Gastrocnemius medialis (tissue), 4 donors: ENCODE results near the gene SDK2.

ENCODE experiments used
- POLR2A ChIP-seq, 2 donors: fragments of 450-650 bp; IDR thresholded peaks; one replicate each; pipeline ENCODE4 v1.6.1; 2017; ENCODE audit warnings: antibody characterized with exemption in 2 of 2, mild to moderate bottlenecking in 2 of 2, moderate library complexity in 2 of 2
- TF ChIP-seq, protein P1 (sequence below), 5 experiments: fragments of 450-650 bp in 3 of 5; fragments of 200-600 bp in 2 of 5; sonication (generic) in 2 of 5; IDR thresholded peaks in 4 of 5; conservative IDR thresholded peaks in 1 of 5; 1 replicate in 4 of 5; 2 replicates in 1 of 5; pipeline ENCODE4 v1.5.1; 2016 to 2019; ENCODE audit warnings: antibody characterized with exemption in 5 of 5, mild to moderate bottlenecking in 3 of 5, moderate library complexity in 3 of 5

DNA sequence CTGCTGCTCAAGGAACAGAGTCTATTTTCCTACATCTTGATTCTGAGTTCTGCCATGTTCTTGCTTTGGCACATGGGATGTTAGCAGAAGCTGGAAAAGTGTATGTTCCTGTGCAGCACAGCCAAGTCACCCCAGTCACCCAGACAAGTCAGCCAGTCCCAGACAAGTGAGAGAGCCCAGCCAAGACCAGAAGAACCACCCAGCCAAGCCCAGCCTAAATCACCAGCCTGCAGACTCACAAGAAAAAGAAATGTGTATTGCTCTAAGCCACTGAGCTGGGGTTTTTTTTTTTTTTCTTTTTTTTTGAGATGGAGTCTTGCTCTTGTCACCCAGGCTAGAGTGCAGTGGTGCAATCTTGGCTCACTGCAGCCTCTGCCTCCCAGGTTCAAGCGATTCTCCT lies 191.2 kb downstream of the SDK2 start:
- TF ChIP-seq, protein P1, sequence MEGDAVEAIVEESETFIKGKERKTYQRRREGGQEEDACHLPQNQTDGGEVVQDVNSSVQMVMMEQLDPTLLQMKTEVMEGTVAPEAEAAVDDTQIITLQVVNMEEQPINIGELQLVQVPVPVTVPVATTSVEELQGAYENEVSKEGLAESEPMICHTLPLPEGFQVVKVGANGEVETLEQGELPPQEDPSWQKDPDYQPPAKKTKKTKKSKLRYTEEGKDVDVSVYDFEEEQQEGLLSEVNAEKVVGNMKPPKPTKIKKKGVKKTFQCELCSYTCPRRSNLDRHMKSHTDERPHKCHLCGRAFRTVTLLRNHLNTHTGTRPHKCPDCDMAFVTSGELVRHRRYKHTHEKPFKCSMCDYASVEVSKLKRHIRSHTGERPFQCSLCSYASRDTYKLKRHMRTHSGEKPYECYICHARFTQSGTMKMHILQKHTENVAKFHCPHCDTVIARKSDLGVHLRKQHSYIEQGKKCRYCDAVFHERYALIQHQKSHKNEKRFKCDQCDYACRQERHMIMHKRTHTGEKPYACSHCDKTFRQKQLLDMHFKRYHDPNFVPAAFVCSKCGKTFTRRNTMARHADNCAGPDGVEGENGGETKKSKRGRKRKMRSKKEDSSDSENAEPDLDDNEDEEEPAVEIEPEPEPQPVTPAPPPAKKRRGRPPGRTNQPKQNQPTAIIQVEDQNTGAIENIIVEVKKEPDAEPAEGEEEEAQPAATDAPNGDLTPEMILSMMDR (IDR thresholded peaks at IDR 0.05 in 4 of 5, conservative IDR thresholded peaks at IDR 0.05 in 1 of 5): no peak
- no peak for TF ChIP-seq POLR2A (IDR thresholded peaks at IDR 0.05)
